NCI-H82 treated with DMSO at 0.1 percent for 48 hours (cell line): ENCODE results near the gene AUTS2.
A peak's percentile ranks its signal among the peaks of the same experiment; 100 is the strongest.

ENCODE experiments used
- DNase-seq: peaks from one replicate; lab custom pipeline; 2025; ENCODE audit not compliant: unreplicated experiment; lab: John Stamatoyannopoulos, UW

AUTS2 gene

GRCh38 chr7:70600993-70601392, 1002.7 kb downstream of the AUTS2 start:
- DNase-seq = no peak

GRCh38 chr7:70602117-70602516, 1003.8 kb downstream of the AUTS2 start:
- no peak for DNase-seq

- no peak for DNase-seq
Observed at GRCh38 chr7:70607281-70607680, 1009.0 kb downstream of the AUTS2 start.

GRCh38 chr7:70607759-70608158, 1009.5 kb downstream of the AUTS2 start:
- no peak for DNase-seq

GRCh38 chr7:70608229-70608628, 1010.0 kb downstream of the AUTS2 start:
- no peak for DNase-seq

GRCh38 chr7:70612811-70613210, 1014.5 kb downstream of the AUTS2 start:
- DNase-seq = no peak

- DNase-seq = peak; percentile 88
Observed at GRCh38 chr7:70614237-70615045, 1016.2 kb downstream of the AUTS2 start.

GRCh38 chr7:70615066-70615606, 1016.9 kb downstream of the AUTS2 start:
- no peak for DNase-seq

- no peak for DNase-seq
Observed at GRCh38 chr7:70616211-70616610, 1017.9 kb downstream of the AUTS2 start.

- no peak for DNase-seq
Observed at GRCh38 chr7:70616821-70617220, 1018.5 kb downstream of the AUTS2 start.

- no peak for DNase-seq
Observed at GRCh38 chr7:70618020-70618551, 1019.8 kb downstream of the AUTS2 start.

- no peak for DNase-seq
Observed at GRCh38 chr7:70619130-70619529, 1020.9 kb downstream of the AUTS2 start.

- no peak for DNase-seq
Observed at GRCh38 chr7:70619659-70620058, 1021.4 kb downstream of the AUTS2 start.

GRCh38 chr7:70620333-70621055, 1022.2 kb downstream of the AUTS2 start:
- no peak for DNase-seq

- no peak for DNase-seq
Observed at GRCh38 chr7:70621954-70622600, 1023.8 kb downstream of the AUTS2 start.

- no peak for DNase-seq
Observed at GRCh38 chr7:70622936-70623335, 1024.7 kb downstream of the AUTS2 start.

- no peak for DNase-seq
Observed at GRCh38 chr7:70624500-70625103, 1026.3 kb downstream of the AUTS2 start.

- DNase-seq = no peak
Observed at GRCh38 chr7:70627461-70627860, 1029.2 kb downstream of the AUTS2 start.

GRCh38 chr7:70630440-70630817, 1032.2 kb downstream of the AUTS2 start:
- DNase-seq = no peak

GRCh38 chr7:70630818-70631457, 1032.7 kb downstream of the AUTS2 start:
- DNase-seq = no peak
